ENCODE results near the gene SNAPIN.

DNA sequence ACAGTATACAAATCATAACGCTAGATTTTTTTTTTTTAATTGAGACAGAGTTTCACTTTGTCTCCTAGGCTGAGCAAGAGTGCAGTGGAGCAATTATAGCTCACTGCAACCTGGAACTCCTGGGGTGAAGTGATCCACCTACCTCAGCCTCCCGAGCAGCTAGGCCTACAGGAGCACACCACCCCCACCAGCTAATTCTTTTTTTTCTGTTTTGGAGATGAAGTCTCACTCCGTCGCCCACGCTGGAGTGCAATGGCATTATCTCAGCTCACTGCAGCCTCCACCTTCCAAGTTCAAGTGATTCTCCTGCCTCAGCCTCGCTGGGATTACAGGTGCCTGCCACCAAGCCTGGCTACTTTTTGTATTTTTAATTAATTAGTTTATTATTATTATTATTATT is 41.3 kb downstream of the SNAPIN start:
- TF ChIP-seq CTCF (IDR thresholded peaks at IDR 0.05) (no peak), POLR2AphosphoS5 (IDR thresholded peaks at IDR 0.05) (no peak)
